ENCODE data around the gene MRPL51. TPM values are rescaled to one million over a fixed set of nuclear protein-coding genes. Genes with fewer than 3 reads are reported as not detected.

MRPL51 gene
- total RNA-seq, 1 experiment from 2014 or later, result 250 TPM

DNA sequence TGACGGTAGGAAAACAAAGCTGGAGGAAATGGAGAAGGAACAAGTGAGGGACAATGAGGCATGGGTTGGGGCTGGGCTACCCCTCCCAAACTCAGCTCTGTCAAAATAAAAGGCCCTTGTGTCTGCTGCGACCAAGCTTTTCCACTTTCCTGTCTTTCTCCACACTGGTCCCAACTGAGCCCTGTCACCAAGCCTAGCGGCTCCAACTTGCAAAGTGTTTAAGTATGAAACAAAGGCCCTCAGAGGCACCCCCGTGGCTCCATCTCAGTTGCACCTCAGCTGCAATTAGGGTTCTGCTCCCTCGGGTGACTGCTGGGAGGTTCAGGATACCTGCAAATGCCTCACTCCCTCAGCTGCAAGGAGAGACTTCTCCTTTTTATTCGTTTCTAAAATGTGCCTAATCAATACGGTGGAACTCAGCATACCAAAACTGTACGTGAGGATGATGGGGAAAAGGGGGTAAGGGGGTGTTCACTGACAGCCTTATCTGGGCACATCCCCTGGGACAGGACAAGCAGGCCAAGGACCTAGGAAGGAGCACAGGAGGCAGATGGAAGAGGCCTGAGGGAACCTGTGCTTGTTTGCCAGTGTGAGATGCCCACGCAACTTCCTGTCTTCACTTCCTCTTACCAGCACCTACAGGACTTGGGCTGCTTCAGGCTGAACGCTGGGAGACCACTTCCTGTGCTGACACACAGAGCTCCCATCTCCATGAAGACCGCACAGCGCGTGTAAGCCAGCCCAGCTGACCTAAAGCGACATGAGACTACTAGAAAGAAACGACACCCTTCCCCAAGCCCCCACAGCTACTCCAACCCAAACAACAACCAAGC, 31.4 kb downstream of the MRPL51 start:
- DNase-seq (ENCODE audit: low read depth), result peak; percentile 48

GRCh38 chr12:6460751-6461371, 32.2 kb downstream of the MRPL51 start:
- DNase-seq (ENCODE audit: low read depth), result no peak

DNA sequence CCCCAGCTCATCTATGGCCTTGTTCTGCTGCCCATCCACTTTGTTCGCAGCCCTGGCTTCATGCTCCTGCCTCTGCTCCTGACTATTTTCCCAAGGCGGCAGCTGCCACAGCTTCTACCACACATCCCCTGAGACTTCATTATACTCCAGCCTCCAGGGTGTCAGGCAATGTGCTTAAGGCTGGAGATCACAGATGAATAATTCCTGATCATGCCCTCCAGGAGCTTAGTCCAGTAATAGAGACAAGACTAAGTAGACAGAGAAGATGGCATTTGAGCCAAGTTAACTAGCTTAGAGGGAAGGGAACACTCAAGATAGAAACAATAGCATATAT, 34.1 kb downstream of the MRPL51 start:
- no peak for DNase-seq (ENCODE audit: low read depth)

GRCh38 chr12:6458281-6459003, 34.6 kb downstream of the MRPL51 start:
- DNase-seq (ENCODE audit: low read depth), result no peak

DNA sequence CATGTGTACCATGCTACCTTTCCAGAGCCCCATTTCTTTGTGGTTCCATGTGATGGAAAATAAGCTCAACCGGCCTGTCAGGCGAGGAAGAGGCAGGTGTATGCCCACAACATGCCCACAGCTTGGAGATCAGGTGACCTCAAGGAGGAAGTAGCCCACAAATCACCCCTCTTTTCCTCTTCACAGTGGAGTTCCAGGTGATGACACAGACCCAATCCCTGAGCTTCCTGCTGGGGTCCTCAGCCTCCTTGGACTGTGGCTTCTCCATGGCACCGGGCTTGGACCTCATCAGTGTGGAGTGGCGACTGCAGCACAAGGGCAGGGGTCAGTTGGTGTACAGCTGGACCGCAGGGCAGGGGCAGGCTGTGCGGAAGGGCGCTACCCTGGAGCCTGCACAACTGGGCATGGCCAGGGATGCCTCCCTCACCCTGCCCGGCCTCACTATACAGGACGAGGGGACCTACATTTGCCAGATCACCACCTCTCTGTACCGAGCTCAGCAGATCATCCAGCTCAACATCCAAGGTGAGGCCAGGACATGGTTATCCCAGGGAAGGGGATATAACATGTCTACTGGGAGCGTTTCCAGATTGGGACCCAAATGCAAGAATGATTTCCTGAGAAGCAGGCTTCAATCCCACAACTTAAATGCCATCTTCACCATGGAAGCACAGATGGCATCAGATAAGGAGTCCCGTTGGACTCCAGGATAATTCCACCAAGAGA, 35.7 kb downstream of the MRPL51 start:
- DNase-seq (ENCODE audit: low read depth), result no peak

DNA sequence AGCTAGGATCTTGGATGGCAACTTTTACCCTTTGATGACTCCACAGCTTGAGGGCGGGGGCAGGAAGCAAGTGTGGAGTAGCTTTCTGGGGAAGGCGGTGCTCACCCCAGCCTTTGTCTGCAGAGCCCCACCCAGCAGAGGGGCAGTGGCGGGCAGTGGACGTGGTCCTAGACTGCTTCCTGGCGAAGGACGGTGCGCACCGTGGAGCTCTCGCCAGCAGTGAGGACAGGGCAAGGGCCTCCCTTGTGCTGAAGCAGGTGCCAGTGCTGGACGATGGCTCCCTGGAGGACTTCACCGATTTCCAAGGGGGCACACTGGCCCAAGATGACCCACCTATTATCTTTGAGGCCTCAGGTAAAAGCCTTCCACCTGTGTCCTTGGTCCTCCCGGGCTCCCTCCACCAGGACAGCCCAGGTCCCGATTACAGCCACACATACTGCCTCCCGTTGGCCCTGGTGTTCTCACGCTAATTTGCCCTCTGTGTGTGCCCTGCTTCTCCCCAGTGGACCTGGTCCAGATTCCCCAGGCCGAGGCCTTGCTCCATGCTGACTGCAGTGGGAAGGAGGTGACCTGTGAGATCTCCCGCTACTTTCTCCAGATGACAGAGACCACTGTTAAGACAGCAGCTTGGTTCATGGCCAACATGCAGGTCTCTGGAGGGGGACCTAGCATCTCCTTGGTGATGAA, 40.0 kb downstream of the MRPL51 start:
- DNase-seq (ENCODE audit: low read depth), result peak; percentile 32

DNA sequence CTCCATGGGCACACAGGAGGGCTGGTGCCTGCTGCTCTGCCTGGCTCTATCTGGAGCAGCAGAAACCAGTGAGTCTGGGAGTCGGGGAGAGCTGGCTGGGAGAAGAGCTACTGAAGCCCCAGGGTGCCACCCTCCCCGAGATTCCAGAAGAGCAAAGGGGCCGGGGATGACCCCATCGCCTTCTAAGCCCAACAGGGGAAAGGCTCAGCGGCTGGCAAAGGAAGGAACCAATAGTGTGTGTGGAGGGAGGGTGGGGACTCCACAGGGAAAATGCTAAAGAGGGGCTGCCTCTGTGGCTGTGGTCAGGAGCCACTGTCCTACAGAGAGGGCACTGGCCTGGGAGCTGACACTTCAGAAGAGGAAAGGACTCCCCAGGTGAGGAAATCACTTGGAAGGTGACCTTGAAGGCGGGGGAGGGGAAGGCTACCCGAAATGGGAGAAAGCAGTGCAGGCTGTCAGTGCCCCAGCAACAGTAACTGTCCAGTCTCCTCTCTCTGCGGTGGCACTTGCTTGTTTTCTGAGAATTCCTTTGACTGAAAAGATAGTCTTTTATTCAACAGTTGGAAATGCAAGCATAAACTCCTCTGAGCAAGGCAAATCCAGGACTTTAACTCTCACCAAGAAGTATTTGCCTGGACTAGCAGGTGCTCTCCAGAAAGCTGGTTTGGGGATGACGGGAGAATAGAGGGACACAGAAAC, 40.7 kb downstream of the MRPL51 start:
- no peak for DNase-seq (ENCODE audit: low read depth)

GRCh38 chr12:6451348-6452244, 41.5 kb downstream of the MRPL51 start, which contains the start of gene TAPBPL:
TAPBPL (plus strand) TSS chr12:6452042; CDS start chr12:6452249, 207 bp downstream.
- peak; percentile 93 for DNase-seq (ENCODE audit: low read depth)

DNA sequence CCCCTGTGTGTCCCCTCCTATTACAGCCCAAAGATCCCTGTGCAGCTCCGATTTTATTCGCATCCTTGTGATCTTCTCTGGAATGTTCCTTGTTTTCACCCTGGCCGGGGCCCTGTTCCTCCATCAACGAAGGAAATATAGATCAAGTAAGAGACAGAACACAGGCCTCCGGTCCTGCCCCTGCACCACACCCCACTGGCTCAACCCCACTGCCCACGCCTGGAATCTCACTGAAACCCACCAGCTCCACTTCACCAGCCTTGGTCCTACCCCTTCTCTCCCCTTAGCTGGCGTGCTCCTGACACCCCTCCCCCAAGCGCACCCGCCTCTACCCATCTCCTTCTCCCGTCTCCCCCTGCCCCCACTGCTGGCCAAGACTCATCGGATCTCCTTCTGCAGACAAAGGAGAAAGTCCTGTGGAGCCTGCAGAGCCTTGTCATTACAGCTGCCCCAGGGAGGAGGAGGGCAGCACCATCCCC, 42.2 kb downstream of the MRPL51 start:
- DNase-seq (ENCODE audit: low read depth), result no peak

- no peak for DNase-seq (ENCODE audit: low read depth)
Observed at GRCh38 chr12:6450091-6450868, 42.8 kb downstream of the MRPL51 start.

- DNase-seq (ENCODE audit: low read depth), result no peak
Observed at GRCh38 chr12:6444704-6445688, 48.1 kb downstream of the MRPL51 start, which contains the start of gene CD27. CD27 (plus strand) TSS chr12:6444955; CDS start chr12:6445096, 141 bp downstream.

- no peak for DNase-seq (ENCODE audit: low read depth)
Observed at GRCh38 chr12:6444031-6444430, 49.0 kb downstream of the MRPL51 start.

- DNase-seq (ENCODE audit: low read depth), result no peak
Observed at GRCh38 chr12:6443361-6443983, 49.6 kb downstream of the MRPL51 start.

DNA sequence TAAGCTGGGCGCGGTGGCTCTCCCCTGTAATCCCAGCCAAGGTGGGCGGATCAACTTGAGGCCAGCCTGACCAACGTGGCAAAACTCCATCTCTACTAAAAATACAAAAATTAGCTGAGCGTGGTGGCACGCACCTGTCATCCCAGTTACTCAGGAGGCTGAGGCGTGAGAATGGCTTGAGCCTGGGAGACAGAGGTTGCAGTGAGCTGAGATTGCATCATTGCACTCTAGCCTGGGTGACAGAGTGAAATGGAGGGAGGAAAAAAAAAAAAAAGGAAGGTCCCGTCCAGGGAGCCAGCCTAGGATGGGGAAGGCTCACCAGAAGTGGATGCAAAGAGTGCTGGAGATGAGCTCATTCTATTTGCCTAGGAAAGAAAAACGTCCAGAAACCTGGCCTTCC, 50.2 kb downstream of the MRPL51 start:
- DNase-seq (ENCODE audit: low read depth), result no peak
